Ishikawa (cell line): ENCODE data around the gene DNAJA1.

Source experiments
- CEBPB ChIP-seq: IDR thresholded peaks from 2 replicates; pipeline ENCODE4 v1.6.1; 2012
- CREB1 ChIP-seq: IDR thresholded peaks from 2 replicates; pipeline ENCODE4 v1.6.1; 2012; ENCODE audit warnings: low read depth
- EGR1 ChIP-seq: IDR thresholded peaks from 2 replicates; pipeline ENCODE4 v1.6.1; 2012
- EP300 ChIP-seq: IDR thresholded peaks from 2 replicates; pipeline ENCODE4 v1.6.1; 2012; ENCODE audit warnings: borderline replicate concordance
- FOXM1 ChIP-seq: IDR thresholded peaks from 2 replicates; pipeline ENCODE4 v1.6.1; 2012; ENCODE audit warnings: low read depth, borderline replicate concordance
- MAX ChIP-seq: IDR thresholded peaks from 2 replicates; pipeline ENCODE4 v1.6.1; 2012
- NFIC ChIP-seq: IDR thresholded peaks from 2 replicates; pipeline ENCODE4 v1.6.1; 2012
- RAD21 ChIP-seq: IDR thresholded peaks from 2 replicates; pipeline ENCODE4 v1.6.1; 2012; ENCODE audit warnings: low read depth
- REST ChIP-seq: IDR thresholded peaks from 2 replicates; pipeline ENCODE4 v1.6.1; 2012; ENCODE audit warnings: low read depth, mild to moderate bottlenecking
- TAF1 ChIP-seq: IDR thresholded peaks from 2 replicates; pipeline ENCODE4 v1.6.1; 2012; ENCODE audit warnings: low read depth, mild to moderate bottlenecking
- TCF12 ChIP-seq: IDR thresholded peaks from 2 replicates; pipeline ENCODE4 v1.6.1; 2012; ENCODE audit warnings: low read depth
- TEAD4 ChIP-seq: IDR thresholded peaks from 2 replicates; pipeline ENCODE4 v1.6.1; 2012
- USF1 ChIP-seq: IDR thresholded peaks from 2 replicates; pipeline ENCODE4 v1.6.1; 2012
- YY1 ChIP-seq: IDR thresholded peaks from 2 replicates; pipeline ENCODE4 v1.6.1; 2012; ENCODE audit warnings: low read depth
- ZBTB7A ChIP-seq: IDR thresholded peaks from 2 replicates; pipeline ENCODE4 v1.6.1; 2012; ENCODE audit warnings: low read depth

The DNAJA1 gene

GRCh38 chr9:33044677-33045282 lies 19.7 kb downstream of the DNAJA1 start:
- TF ChIP-seq MAX (no peak), RAD21 (peak; percentile 36; the same call in 1 of the 2 replicates)

- TF ChIP-seq TCF12 (no peak), ZBTB7A (no peak), FOXM1 (no peak), USF1 (no peak), REST (no peak), EGR1 (no peak), RAD21 (no peak), NFIC (no peak), YY1 (no peak), CEBPB (no peak), EP300 (no peak), CREB1 (no peak), MAX (no peak), TEAD4 (no peak), TAF1 (no peak)
Measured at GRCh38 chr9:33046061-33046460, 21.0 kb downstream of the DNAJA1 start.

GRCh38 chr9:33048054-33048465 lies 23.0 kb downstream of the DNAJA1 start:
- TF ChIP-seq YY1 (no peak), FOXM1 (no peak), CEBPB (no peak), ZBTB7A (no peak), USF1 (no peak), EGR1 (no peak), TEAD4 (no peak), NFIC (no peak), MAX (no peak)

- no peak for TF ChIP-seq RAD21
- TF ChIP-seq REST = no peak
- no peak for TF ChIP-seq CEBPB
- no peak for TF ChIP-seq ZBTB7A
- TF ChIP-seq EP300 = no peak
- no peak for TF ChIP-seq NFIC
- no peak for TF ChIP-seq TAF1
- TF ChIP-seq USF1 = no peak
- no peak for TF ChIP-seq YY1
- no peak for TF ChIP-seq CREB1
- no peak for TF ChIP-seq TCF12
- TF ChIP-seq TEAD4 = no peak
- TF ChIP-seq FOXM1 = no peak
- TF ChIP-seq EGR1 = no peak
- no peak for TF ChIP-seq MAX
Measured at GRCh38 chr9:33049680-33050361, 24.7 kb downstream of the DNAJA1 start.

- TF ChIP-seq ZBTB7A (no peak), YY1 (no peak), RAD21 (no peak), TAF1 (no peak), CREB1 (no peak), CEBPB (no peak)
Measured at GRCh38 chr9:33051144-33051543, 26.1 kb downstream of the DNAJA1 start.
